HG02870 (cell line): ENCODE data around the gene CDKN2A.

Source experiments
- ATAC-seq: cut with Tn5 transposase; IDR thresholded peaks from one replicate; pipeline ENCODE4 v1.9.1; 2021; ENCODE audit warnings: mild to moderate bottlenecking, moderate library complexity; ENCODE audit not compliant: unreplicated experiment

CDKN2A gene

DNA sequence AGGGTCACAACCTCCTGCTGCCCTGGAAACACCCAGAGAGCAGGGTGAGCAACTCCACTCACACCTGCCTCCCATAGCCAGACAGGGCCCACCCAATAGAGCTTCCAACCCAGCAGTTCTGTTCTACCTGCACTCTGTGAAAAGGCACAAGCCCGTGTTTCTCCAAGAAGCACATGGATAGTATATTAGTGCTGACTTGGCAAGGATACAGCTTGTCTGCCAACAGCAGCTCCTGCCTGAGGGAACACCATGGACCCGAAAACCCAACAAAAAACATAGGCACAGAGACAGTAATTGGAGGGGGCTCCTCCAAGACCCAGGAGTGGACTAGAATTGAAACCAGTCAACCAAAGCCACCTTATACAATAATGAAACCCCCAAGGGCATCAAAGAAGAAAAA lies 48.6 kb downstream of the CDKN2A start:
- ATAC-seq: no peak

DNA sequence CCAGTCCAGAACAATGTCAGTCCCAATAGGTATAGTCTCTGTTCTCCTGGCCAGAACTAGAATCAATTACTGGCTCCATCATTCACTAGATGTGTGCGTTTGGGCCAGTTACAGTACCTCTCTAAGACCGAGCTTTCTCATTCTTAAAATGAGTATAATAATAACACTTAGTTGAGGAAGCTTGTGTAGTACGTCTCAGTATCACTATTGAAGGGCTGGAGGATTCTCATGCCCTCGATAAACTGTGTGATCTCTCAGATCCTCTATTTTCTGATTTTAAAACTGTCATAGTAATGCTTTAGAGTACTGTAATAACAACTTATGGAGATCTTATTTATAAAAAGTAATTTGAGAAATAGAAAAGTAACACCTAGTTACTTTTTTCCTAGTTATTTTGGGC lies 50.7 kb downstream of the CDKN2A start:
- peak; percentile 90 for ATAC-seq

DNA sequence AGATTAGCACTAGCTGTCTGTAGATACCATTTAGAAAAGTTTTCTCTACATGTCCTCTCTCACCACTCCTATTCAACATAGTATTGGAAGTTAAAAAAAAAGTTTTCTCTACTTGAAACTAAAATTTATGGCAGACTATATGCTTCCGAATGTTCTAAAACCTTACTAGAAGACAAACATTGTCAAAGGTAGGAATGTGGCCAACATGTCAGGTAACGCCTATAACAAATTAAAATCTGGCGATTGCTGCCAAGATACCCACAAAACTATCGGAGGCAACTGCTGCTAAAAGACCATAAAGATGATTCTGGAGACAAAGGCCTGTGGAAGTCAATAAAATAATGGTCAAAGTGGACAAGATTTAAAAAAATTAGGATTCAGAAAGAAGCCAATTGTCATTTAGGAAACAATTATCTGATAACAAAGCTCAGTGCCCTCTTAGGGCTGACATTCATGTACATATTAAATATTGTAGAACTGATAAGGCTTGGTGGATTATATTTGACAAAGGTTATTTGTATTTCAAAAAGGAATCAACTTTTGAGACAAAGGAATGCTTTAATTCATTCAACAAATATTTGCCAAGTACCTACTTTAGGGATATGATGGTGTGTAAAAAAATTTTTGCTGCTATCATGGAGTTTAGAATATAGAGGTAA lies 52.7 kb downstream of the CDKN2A start:
- no peak for ATAC-seq

- ATAC-seq: no peak
Measured at GRCh38 chr9:21936161-21936560, 58.0 kb downstream of the CDKN2A start.

DNA sequence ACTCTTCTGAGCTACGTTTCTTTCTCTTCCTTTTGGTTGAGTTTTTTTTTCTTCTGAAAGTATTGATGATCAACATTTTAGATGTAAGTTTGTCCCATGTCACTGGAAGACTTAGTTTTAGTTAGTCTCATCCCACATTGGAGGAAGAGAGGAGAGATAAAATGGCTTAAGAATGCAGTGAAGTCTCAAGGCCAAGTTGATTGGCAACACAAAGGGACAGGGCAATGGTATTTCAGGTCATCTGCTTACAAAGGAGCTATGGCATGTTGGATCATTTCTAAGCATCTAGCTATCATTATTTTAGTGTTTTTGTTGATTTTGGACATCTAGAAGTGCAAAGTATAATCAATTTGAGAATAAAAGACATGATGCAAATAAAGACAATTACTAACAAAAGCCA lies 58.6 kb downstream of the CDKN2A start:
- no peak for ATAC-seq

- ATAC-seq: no peak
Measured at GRCh38 chr9:21933865-21934264, 60.3 kb downstream of the CDKN2A start.

DNA sequence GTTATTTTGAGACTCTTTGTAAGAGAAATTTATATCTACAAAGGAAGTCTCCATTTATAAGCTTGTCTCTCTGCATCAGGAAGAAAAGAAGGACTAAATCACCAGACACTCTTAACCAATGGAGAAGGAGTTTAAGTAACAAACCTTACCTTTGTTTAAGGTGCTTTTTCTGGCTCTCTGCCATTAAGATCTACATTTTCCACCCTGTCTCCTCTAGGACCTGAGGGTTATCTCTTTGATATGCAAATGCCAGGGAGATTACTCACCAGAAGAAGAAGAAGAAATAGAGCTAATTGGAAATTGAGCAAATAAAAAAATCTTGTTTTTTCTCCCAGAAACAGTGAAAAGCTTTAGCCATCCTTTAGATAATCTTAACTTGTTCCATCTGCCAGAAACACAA lies 60.9 kb downstream of the CDKN2A start:
- no peak for ATAC-seq

GRCh38 chr9:21931428-21931827 lies 62.8 kb downstream of the CDKN2A start:
- ATAC-seq: no peak

DNA sequence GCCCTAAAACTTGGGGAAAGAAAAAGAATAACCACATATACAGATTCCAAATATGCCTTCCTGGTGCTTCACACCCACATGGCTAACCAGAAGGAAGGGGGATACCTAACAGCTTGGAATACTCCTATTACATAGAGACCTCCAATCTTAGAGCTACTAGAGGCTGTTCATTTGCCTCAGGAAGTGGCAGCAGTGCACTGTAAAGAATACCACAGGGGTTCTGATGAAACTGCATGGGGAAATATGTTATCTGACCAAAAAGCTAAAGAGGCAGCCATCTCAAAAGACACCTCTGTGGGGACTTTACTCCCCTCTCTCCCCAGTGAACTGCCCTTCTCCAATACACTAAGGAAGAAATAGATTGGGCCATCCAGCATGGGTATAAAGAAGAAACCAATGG lies 66.4 kb downstream of the CDKN2A start:
- ATAC-seq: no peak

DNA sequence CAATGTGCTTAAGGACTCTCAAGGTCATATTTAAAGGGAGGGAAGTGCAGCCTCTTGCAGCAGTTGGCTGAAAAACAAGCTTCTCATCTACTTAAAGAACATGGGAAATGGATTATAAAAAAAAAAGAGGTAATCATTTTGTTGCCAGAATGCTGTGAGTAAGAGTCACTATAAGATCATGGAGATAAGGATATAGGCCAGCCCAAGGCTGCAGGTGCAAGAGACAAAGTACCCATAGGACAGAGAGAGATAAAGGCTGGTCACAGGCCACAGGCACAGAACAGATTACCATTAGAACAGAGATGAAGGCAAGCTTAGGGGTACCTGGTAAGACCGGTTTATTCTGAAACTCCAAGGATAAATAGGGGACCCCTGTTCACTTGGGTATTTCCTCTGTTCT lies 70.5 kb downstream of the CDKN2A start:
- no peak for ATAC-seq

DNA sequence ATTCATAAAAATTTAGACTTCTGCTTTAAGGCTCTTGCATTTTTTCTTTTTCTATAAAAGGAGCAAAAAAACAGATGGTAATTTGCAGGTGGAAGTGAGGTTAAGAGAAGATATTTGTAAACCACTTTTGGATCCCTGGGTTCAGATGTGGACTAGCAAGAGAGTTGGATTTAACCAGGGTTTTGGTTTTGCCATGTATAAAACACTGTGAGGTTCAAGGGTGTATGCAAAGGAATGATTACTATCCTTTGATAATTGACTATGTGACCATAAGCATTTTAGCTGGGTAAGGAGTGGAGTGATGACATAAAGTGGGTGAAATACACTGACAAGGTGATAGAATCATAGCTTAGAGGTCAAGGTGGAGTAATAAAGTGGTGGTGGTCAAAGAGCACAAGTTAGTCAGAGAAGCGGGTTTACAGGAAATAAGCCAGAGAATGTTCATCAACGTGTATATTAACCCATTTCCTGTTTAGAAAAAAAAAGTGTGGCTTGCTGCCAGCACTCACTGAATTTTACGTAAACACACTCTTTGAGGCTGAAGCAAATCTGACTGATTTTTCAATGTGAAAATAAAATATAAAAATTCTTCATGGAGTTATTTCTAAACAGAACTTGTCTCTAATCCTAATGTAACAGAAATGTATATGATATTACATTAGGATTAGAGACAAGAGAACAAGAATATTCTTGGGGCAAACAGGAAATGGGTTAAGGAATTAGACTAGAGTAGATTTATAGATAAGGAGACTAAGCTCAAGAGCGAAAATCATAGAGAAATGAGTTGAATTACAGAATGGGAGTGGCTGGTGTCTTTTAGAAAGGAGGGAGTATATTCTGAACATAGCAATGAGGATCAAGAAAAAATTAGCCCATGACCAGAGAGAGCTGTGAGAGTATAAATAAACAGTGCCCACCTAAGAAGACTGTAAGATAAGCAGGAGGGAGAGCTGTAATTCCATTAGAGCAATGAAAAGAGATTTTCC lies 74.5 kb downstream of the CDKN2A start:
- peak; percentile 61 for ATAC-seq
